Lung (tissue), 12 donors: ENCODE measurements around the gene ESR1. TPM values are rescaled to one million over a fixed set of nuclear protein-coding genes. Genes with fewer than 3 reads are reported as not detected.

Experiments used
- ATAC-seq: fragments of 200-7000 bp; cut with Tn5 transposase; one replicate; pipeline ENCODE4 v1.9.1; 2020; ENCODE audit warnings: moderate number of reproducible peaks; ENCODE audit not compliant: insufficient read depth, low FRiP score
- DNase-seq, 3 donors: peaks; one replicate each; pipeline ENCODE4 v3.0.0-alpha.2; 2013 to 2017
- H3K27ac ChIP-seq, 2 donors: one replicate each; pipeline ENCODE4 v1.5.1; 2013; ENCODE audit warnings: mild to moderate bottlenecking in 2 of 2, moderate library complexity in 2 of 2, control low read depth in 1 of 2, inconsistent platforms in 1 of 2, low read depth in 1 of 2, low read length in 1 of 2
- H3K27me3 ChIP-seq, 3 donors: one replicate each; pipeline ENCODE4 v1.5.1; 2013; ENCODE audit warnings: low read length in 2 of 3; ENCODE audit not compliant: control insufficient read depth in 3 of 3, insufficient read depth in 3 of 3
- H3K36me3 ChIP-seq, 4 donors: one replicate each; pipeline ENCODE4 v1.5.1; 2013; ENCODE audit warnings: low read length in 4 of 4, mild to moderate bottlenecking in 1 of 4, moderate library complexity in 1 of 4; ENCODE audit not compliant: control insufficient read depth in 4 of 4, insufficient read depth in 4 of 4
- H3K4me1 ChIP-seq, 5 donors: one replicate each; pipeline ENCODE4 v1.5.1; 2013; ENCODE audit warnings: low read length in 5 of 5, mild to moderate bottlenecking in 2 of 5, moderate library complexity in 1 of 5; ENCODE audit not compliant: control insufficient read depth in 5 of 5, insufficient read depth in 5 of 5
- H3K4me3 ChIP-seq: one replicate; pipeline ENCODE4 v1.5.1; 2013; ENCODE audit warnings: mild to moderate bottlenecking, control low read depth, moderate library complexity
- H3K9ac ChIP-seq, 2 donors: one replicate each; pipeline ENCODE4 v1.5.1; 2013; ENCODE audit warnings: low read length in 2 of 2, control low read depth in 1 of 2; ENCODE audit not compliant: insufficient read depth in 1 of 2
- H3K9me3 ChIP-seq, 4 donors: one replicate each; pipeline ENCODE4 v1.5.1; 2013; ENCODE audit warnings: low read length in 3 of 4, mild to moderate bottlenecking in 1 of 4, moderate library complexity in 1 of 4; ENCODE audit not compliant: control insufficient read depth in 4 of 4, insufficient read depth in 3 of 4
- CTCF ChIP-seq: IDR thresholded peaks from 2 replicates; pipeline ENCODE4 v1.5.1; 2012; ENCODE audit warnings: mild to moderate bottlenecking; ENCODE audit errors: control extremely low read depth, extremely low read depth
- WGBS, 2 donors: extraction: QIAGEN DNeasy Blood & Tissue Kit; methylation state at CpG; one replicate each; pipeline ENCODE4 v1.1.7; 2013; 5-methylcytosine and 5-hydroxymethylcytosine counted together
- polyA plus RNA-seq, 2 donors: library from polyadenylated mRNA; stranded (reverse); fragments of 200-250 nt; gene quantifications; one replicate each; pipeline ENCODE4 v1.2.1, GENCODE V29; 2013
- total RNA-seq, 2 donors: library from RNA; depleted of rRNA in 1 of 2; stranded (reverse); fragments of >200 nt in 1 of 2; gene quantifications; one replicate each; pipeline ENCODE4 v1.2.1, GENCODE V29; 2014 to 2021
- donor health status: control.
- donor health status: control.
- donor health status: Bipolar disorder and iron deficiency.
- donor health status: healthy.
- donor health status: DM: yes; HTN: yes; CAD: no.

ESR1 gene
- total and polyA plus RNA-seq, 4 donors = 0.14 to 3.7 (median 0.78) TPM

- H3K4me3 ChIP-seq = no peak overlapping the region
- no peak overlapping the region for H3K9ac ChIP-seq
- no peak for ATAC-seq
- no peak for TF ChIP-seq CTCF
- H3K27me3 ChIP-seq = no peaks in the 10 kb centered on the region
- no peaks in the 10 kb centered on the region for H3K9me3 ChIP-seq
- H3K4me1 ChIP-seq = no peaks in the 10 kb centered on the region
- DNase-seq = no peak
- no peak overlapping the region for H3K27ac ChIP-seq
- 73 to 79% methylated on average over 6 of the region's 6 CpGs for WGBS, 2 donors
- no peaks in the 10 kb centered on the region for H3K36me3 ChIP-seq
These were observed 194.8 kb downstream of the ESR1 start for GRCh38 chr6:152002306-152002705.

GRCh38 chr6:152004036-152004566 is 196.6 kb downstream of the ESR1 start:
- no peak for TF ChIP-seq CTCF

GRCh38 chr6:152004896-152005295 is 197.4 kb downstream of the ESR1 start:
- Histone ChIP-seq H3K4me3 (no peak overlapping the region), H3K27ac (no peak overlapping the region), H3K9me3 (no peaks in the 10 kb centered on the region), H3K27me3 (no peaks in the 10 kb centered on the region), H3K4me1 (no peaks in the 10 kb centered on the region), H3K9ac (no peak overlapping the region), H3K36me3 (no peaks in the 10 kb centered on the region)
- DNase-seq (no peak), ATAC-seq (no peak)
- TF ChIP-seq CTCF = no peak
- 74 to 81% methylated on average over 3 of the region's 3 CpGs for WGBS, 2 donors

More at GRCh38 chr6:152004036-152004566, 196.6 kb downstream of the ESR1 start:
- Histone ChIP-seq H3K27ac (no peak overlapping the region), H3K4me3 (no peak overlapping the region), H3K4me1 (no peaks in the 10 kb centered on the region), H3K36me3 (no peaks in the 10 kb centered on the region), H3K27me3 (no peaks in the 10 kb centered on the region), H3K9me3 (no peaks in the 10 kb centered on the region), H3K9ac (no peak overlapping the region)
- 93 to 100% methylated on average over 1 of the region's 1 CpG for WGBS, 2 donors
- DNase-seq (no peak), ATAC-seq (no peak)

- peaks cover 0 to 1% (median 0%) of the 10 kb centered on the region in 4 donors for H3K36me3 ChIP-seq
- no peaks in the 10 kb centered on the region for H3K9me3 ChIP-seq
- no peak overlapping the region for H3K9ac ChIP-seq
- 59 to 62% methylated on average over 4 of the region's 4 CpGs for WGBS, 2 donors
- DNase-seq (no peak), ATAC-seq (no peak)
- no peak for TF ChIP-seq CTCF
- H3K4me3 ChIP-seq = no peak overlapping the region
- no peaks in the 10 kb centered on the region for H3K27me3 ChIP-seq
- no peaks in the 10 kb centered on the region for H3K4me1 ChIP-seq
- no peak overlapping the region for H3K27ac ChIP-seq
These were observed 201.3 kb downstream of the ESR1 start for GRCh38 chr6:152008779-152009178.
